Dedifferentiated amniotic fluid mesenchymal stem cell (primary cell): Measurements from ENCODE around the gene ATP10B.
"Not testable (repeated sequence)": the region's sequence is repeated elsewhere in the genome, so short reads cannot be mapped to it uniquely, and the experiment has no call there.

Experiments used
- DNase-seq: peaks from one replicate; pipeline ENCODE4 v3.0.0-alpha.2; 2016; ENCODE audit errors: extremely low spot score

The ATP10B gene

GRCh38 chr5:160757194-160757593 lies 94.8 kb downstream of the ATP10B start:
- no peak for DNase-seq

- DNase-seq, result no peak
Observed at GRCh38 chr5:160750938-160751657, 100.9 kb downstream of the ATP10B start.

- no peak for DNase-seq
Observed at GRCh38 chr5:160749682-160750081, 102.3 kb downstream of the ATP10B start.

- DNase-seq, result no peak
Observed at GRCh38 chr5:160749026-160749425, 103.0 kb downstream of the ATP10B start.

- DNase-seq, result no peak
Observed at GRCh38 chr5:160747987-160748386, 104.0 kb downstream of the ATP10B start.

GRCh38 chr5:160747559-160747958 lies 104.5 kb downstream of the ATP10B start:
- DNase-seq, result no peak

GRCh38 chr5:160744268-160745101 lies 107.5 kb downstream of the ATP10B start:
- no peak for DNase-seq

GRCh38 chr5:160743027-160743426 lies 109.0 kb downstream of the ATP10B start:
- no peak for DNase-seq

- DNase-seq, result no peak
Observed at GRCh38 chr5:160742446-160742845, 109.6 kb downstream of the ATP10B start.

- DNase-seq, result no peak
Observed at GRCh38 chr5:160727296-160727997, 124.6 kb downstream of the ATP10B start.

GRCh38 chr5:160726721-160727120 lies 125.3 kb downstream of the ATP10B start:
- DNase-seq, result no peak

GRCh38 chr5:160720822-160721221 lies 131.2 kb downstream of the ATP10B start:
- no peak for DNase-seq

- not testable (repeated sequence) for DNase-seq
Observed at GRCh38 chr5:160715508-160715907, 136.5 kb downstream of the ATP10B start.

- no peak for DNase-seq
Observed at GRCh38 chr5:160703547-160704189, 148.3 kb downstream of the ATP10B start.

GRCh38 chr5:160702934-160703333 lies 149.1 kb downstream of the ATP10B start:
- no peak for DNase-seq

GRCh38 chr5:160702311-160702803 lies 149.7 kb downstream of the ATP10B start:
- DNase-seq, result no peak

- DNase-seq, result no peak
Observed at GRCh38 chr5:160701403-160701802, 150.6 kb downstream of the ATP10B start.

GRCh38 chr5:160699301-160699700 lies 152.7 kb downstream of the ATP10B start:
- DNase-seq, result no peak

GRCh38 chr5:160697281-160697680 lies 154.7 kb downstream of the ATP10B start:
- no peak for DNase-seq

- DNase-seq, result no peak
Observed at GRCh38 chr5:160694896-160695295, 157.1 kb downstream of the ATP10B start.

GRCh38 chr5:160693831-160694465 lies 158.1 kb downstream of the ATP10B start:
- DNase-seq, result no peak
